Heart left ventricle (tissue), 13 donors: ENCODE results near the gene SPSB1.

Experiments
- POLR2A ChIP-seq, 2 donors: fragments of 450-650 bp; IDR thresholded peaks; one replicate each; pipeline ENCODE4 v1.6.1; 2017; ENCODE audit warnings: antibody characterized with exemption in 2 of 2, mild to moderate bottlenecking in 2 of 2, moderate library complexity in 2 of 2
- TF ChIP-seq, protein P1 (sequence below), 12 donors: fragments of 200-600 bp; sonication (generic) in 4 of 12; IDR thresholded peaks; one replicate each; pipeline versions ENCODE4 v1.5.0 to v1.8.0; 2018 to 2022; ENCODE audit warnings: antibody characterized with exemption in 12 of 12, mild to moderate bottlenecking in 5 of 12
- donor health status: ischemic (EF 13 %, LVEDD 7.1; RV severe dilation, severe dysfunction).
- donor health status: DM: no; HTN: yes; CAD: no.
- donor health status: DM: no; HTN: no; CAD: no.
- donor health status: ischemic (EF 25% LVEDD 6.9; RV normal size, moderate dysfunction).
- donor health status: ischemic (EF 25% LVEDD 5.7; RV mildly dilated, moderate dysfunction).
- donor health status: ischemic (EF 35%, LVEDD 5.7; RV mildly dilated, moderate dysfunction).
- donor health status: nonischemic (EF 11% LVEDD 7.7; RV severe dilation, severe dysfunction).
- donor health status: DM: yes; HTN: yes; CAD: no.
- donor health status: PGD.
- donor health status: ischemic (EF 29% LVEDD 5.4; RV normal size, mild dysfunction).
- donor health status: nonischemic (EF 23%, LVEDD 6.1; RV moderate dilation, normal function).

DNA sequence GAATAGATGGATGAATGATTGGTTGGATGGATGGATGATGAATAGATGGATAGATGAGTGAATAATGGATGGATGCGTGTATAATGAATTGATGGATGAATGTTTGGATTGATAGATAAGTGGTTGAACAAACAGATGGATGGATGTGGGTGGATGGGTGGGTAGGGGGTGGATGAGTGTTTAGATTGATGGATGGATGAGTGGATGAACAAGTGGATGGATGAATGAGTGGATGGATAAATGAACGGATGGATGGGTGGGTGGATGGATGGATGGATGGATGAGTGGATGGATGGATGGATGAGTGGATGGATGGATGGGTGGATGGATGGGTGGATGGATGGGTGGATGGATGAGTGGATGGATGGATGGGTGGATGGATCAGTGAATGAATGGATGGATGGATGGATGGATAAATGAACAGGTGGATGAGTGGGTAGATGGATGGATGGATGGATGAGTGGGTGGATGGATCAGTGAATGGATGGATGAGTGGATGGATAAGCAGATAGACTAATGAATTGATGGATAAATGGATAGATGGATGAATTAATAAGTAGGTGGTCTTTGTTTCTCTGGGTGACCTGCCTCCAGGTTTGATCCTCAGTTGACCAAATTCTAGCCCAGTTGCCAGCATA is 64.3 kb downstream of the SPSB1 start:
- TF ChIP-seq, protein P1, sequence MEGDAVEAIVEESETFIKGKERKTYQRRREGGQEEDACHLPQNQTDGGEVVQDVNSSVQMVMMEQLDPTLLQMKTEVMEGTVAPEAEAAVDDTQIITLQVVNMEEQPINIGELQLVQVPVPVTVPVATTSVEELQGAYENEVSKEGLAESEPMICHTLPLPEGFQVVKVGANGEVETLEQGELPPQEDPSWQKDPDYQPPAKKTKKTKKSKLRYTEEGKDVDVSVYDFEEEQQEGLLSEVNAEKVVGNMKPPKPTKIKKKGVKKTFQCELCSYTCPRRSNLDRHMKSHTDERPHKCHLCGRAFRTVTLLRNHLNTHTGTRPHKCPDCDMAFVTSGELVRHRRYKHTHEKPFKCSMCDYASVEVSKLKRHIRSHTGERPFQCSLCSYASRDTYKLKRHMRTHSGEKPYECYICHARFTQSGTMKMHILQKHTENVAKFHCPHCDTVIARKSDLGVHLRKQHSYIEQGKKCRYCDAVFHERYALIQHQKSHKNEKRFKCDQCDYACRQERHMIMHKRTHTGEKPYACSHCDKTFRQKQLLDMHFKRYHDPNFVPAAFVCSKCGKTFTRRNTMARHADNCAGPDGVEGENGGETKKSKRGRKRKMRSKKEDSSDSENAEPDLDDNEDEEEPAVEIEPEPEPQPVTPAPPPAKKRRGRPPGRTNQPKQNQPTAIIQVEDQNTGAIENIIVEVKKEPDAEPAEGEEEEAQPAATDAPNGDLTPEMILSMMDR (IDR thresholded peaks at IDR 0.05), result no peak
- no peak for TF ChIP-seq POLR2A (IDR thresholded peaks at IDR 0.05)
